PC-3 (cell line): ENCODE measurements around the gene SIRT2. TPM values are rescaled to one million over a fixed set of nuclear protein-coding genes. Genes with fewer than 3 reads are reported as not detected.
"Not testable (repeated sequence)": the region's sequence is repeated elsewhere in the genome, so short reads cannot be mapped to it uniquely, and the experiment has no call there.

Source experiments
- ATAC-seq: fragments of 200-7000 bp; cut with Tn5 transposase; 2 replicates; pipeline ENCODE4 v1.9.1; 2020; ENCODE audit warnings: mild to moderate bottlenecking, moderate library complexity
- BruUV-seq: library from RNA; stranded (reverse); fragments of 400-500 nt; replicated peaks from 2 replicates; lab custom pipeline; 2021; lab: Mats Ljungman, UMichigan
- CTCF ChIA-PET: fragments of 300-600 bp; sonication (Branson Sonifier 250); formaldehyde crosslinking; loops from one replicate; lab custom pipeline; 2022; ENCODE audit warnings: antibody characterized with exemption; lab: Charles Lee
- POLR2A ChIA-PET: fragments of 300-600 bp; sonication (Branson Sonifier 250); formaldehyde crosslinking; loops from one replicate; lab custom pipeline; 2022; ENCODE audit warnings: antibody characterized with exemption; ENCODE audit not compliant: unreplicated experiment; lab: Charles Lee
- DNase-seq: peaks from one replicate; pipeline ENCODE4 v3.0.0-alpha.2; 2015
- H2AFZ ChIP-seq: fragments of 300-600 bp; sonication (generic); 2 replicates; pipeline ENCODE4 v1.6.0; 2016; ENCODE audit warnings: antibody characterized with exemption, low read length
- H3F3A ChIP-seq: fragments of 300-600 bp; sonication (generic); one replicate; pipeline ENCODE4 v1.6.0; 2017; ENCODE audit warnings: antibody characterized with exemption, low read length, control low read depth, mild to moderate bottlenecking; ENCODE audit not compliant: unreplicated experiment
- H3K27ac ChIP-seq: fragments of 300-600 bp; sonication (generic); 2 replicates; pipeline ENCODE4 v1.5.1; 2016; ENCODE audit warnings: mild to moderate bottlenecking, low read length
- H3K27me3 ChIP-seq: fragments of 300-600 bp; sonication (generic); 2 replicates; pipeline ENCODE4 v1.6.1; 2016; ENCODE audit warnings: low read length, mixed read lengths
- H3K36me3 ChIP-seq: fragments of 300-600 bp; sonication (generic); 2 replicates; pipeline ENCODE4 v1.6.1; 2016; ENCODE audit warnings: low read depth, mixed run types, low read length, mixed read lengths
- H3K4me1 ChIP-seq: fragments of 300-600 bp; sonication (generic); 2 replicates; pipeline ENCODE4 v1.5.1; 2016; ENCODE audit warnings: low read length; ENCODE audit not compliant: insufficient read depth
- H3K4me2 ChIP-seq: fragments of 300-600 bp; sonication (generic); 2 replicates; pipeline ENCODE4 v1.6.0; 2016; ENCODE audit warnings: low read length
- H3K4me3 ChIP-seq: fragments of 300-600 bp; sonication (generic); 2 replicates; pipeline ENCODE4 v1.5.1; 2016; ENCODE audit warnings: mild to moderate bottlenecking, low read length, mixed read lengths
- H3K79me2 ChIP-seq: fragments of 300-600 bp; sonication (generic); 2 replicates; pipeline ENCODE4 v1.6.1; 2017; ENCODE audit warnings: low read length, mixed read lengths
- H3K9ac ChIP-seq: fragments of 300-600 bp; sonication (generic); 2 replicates; pipeline ENCODE4 v1.6.0; 2016; ENCODE audit warnings: mild to moderate bottlenecking, low read length
- H3K9me2 ChIP-seq: fragments of 300-600 bp; sonication (generic); replicated peaks from 2 replicates; pipeline ENCODE4 v1.6.1; 2016; ENCODE audit warnings: mixed run types, low read length, mixed read lengths
- H3K9me3 ChIP-seq: fragments of 300-600 bp; sonication (generic); 2 replicates; pipeline ENCODE4 v1.6.1; 2016; ENCODE audit warnings: low read length, mixed read lengths
- H4K20me1 ChIP-seq: fragments of 300-600 bp; sonication (generic); 2 replicates; pipeline ENCODE4 v1.6.1; 2016; ENCODE audit warnings: low read length, mixed read lengths
- EZH2 ChIP-seq: fragments of 300-600 bp; sonication (generic); IDR thresholded peaks from one replicate; pipeline ENCODE4 v1.6.1; 2017; ENCODE audit warnings: antibody characterized with exemption, mild to moderate bottlenecking, low read length; ENCODE audit not compliant: unreplicated experiment
- EZH2phosphoT487 ChIP-seq: fragments of 300-600 bp; sonication (generic); IDR thresholded peaks from 2 replicates; pipeline ENCODE4 v1.6.1; 2018; ENCODE audit warnings: mild to moderate bottlenecking, antibody characterized with exemption, low read length, borderline replicate concordance
- intact Hi-C: fragments of 100-400 bp; cut with micrococcal nuclease; formaldehyde crosslinking; loops from 2 replicates; pipeline ENCODE4 v1.9.0; 2023
- total RNA-seq: library from RNA; depleted of rRNA; stranded (reverse); fragments of >200 nt; gene quantifications from 2 replicates; pipeline ENCODE4 v1.2.3, GENCODE V29; 2014
- TF ChIP-seq, protein P1 (sequence below): fragments of 300-600 bp; sonication (generic); conservative IDR thresholded peaks from 2 replicates; pipeline ENCODE4 v1.5.1; 2017; ENCODE audit warnings: antibody characterized with exemption, low read depth, mild to moderate bottlenecking, low read length

SIRT2 gene
- total RNA-seq, 1 experiment from 2014 or later, result 37.9 TPM

DNA sequence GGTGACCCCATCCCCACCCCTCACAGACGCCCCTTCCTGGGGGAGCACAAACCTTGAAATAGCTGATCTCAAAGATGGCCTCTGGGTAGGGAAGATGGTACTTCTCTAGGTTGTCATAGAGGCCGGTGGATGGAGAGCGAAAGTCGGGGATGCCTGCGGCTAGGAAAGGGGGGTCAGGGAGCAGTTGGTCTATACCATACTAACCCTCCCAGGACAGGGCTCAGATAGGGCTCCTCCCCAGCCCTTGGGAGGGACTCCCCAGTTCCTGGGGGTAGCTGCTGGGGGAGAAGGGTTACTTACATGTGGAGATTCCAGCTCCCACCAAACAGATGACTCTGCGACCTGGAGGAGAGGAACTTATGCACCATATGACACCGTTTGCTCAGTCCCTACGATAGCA is 9.6 kb downstream of the SIRT2 start:
- Histone ChIP-seq H3K4me1 (no peaks in the 10 kb centered on the region), H3K9me3 (no peaks in the 10 kb centered on the region), H2AFZ (no peak overlapping the region), H4K20me1 (no peaks in the 10 kb centered on the region), H3K9ac (no peak overlapping the region), H3F3A (no peaks in the 10 kb centered on the region), H3K4me3 (no peak overlapping the region), H3K27me3 (no peaks in the 10 kb centered on the region), H3K36me3 (no peaks in the 10 kb centered on the region), H3K27ac (no peak overlapping the region), H3K9me2 (no peaks in the 10 kb centered on the region), H3K79me2 (no peaks in the 10 kb centered on the region), H3K4me2 (no peak overlapping the region)
- POLR2A ChIA-PET, result no interaction called here
- ATAC-seq, result no peak
- intact Hi-C loops, result no loop called here
- CTCF ChIA-PET, result no interaction called here
- BruUV-seq, result no TSS peak
- no peak for TF ChIP-seq EZH2
- TF ChIP-seq EZH2phosphoT487, result no peak
- TF ChIP-seq, protein P1, sequence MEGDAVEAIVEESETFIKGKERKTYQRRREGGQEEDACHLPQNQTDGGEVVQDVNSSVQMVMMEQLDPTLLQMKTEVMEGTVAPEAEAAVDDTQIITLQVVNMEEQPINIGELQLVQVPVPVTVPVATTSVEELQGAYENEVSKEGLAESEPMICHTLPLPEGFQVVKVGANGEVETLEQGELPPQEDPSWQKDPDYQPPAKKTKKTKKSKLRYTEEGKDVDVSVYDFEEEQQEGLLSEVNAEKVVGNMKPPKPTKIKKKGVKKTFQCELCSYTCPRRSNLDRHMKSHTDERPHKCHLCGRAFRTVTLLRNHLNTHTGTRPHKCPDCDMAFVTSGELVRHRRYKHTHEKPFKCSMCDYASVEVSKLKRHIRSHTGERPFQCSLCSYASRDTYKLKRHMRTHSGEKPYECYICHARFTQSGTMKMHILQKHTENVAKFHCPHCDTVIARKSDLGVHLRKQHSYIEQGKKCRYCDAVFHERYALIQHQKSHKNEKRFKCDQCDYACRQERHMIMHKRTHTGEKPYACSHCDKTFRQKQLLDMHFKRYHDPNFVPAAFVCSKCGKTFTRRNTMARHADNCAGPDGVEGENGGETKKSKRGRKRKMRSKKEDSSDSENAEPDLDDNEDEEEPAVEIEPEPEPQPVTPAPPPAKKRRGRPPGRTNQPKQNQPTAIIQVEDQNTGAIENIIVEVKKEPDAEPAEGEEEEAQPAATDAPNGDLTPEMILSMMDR, result no peak
- no peak for DNase-seq

DNA sequence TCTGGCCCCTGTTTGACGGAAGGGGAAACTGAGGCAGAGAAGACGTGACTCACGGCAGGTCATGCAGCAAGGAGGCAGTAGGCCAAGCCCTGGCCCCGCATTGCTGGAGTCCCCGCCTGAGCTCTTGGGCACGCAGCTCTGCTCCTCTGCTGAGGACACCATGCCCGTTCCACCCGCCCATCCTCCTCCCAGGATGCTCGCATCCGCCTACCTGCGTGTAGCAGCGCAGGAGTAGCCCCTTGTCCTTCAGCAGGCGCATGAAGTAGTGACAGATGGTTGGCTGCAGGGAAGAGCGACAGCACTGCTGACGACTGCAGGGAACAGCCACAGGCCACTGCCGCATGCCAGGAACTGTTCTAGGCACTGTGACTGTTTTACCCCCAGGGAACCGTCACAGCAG is 10.5 kb downstream of the SIRT2 start:
- H3K9me2 ChIP-seq, result no peaks in the 10 kb centered on the region
- no peak overlapping the region for H3K4me3 ChIP-seq
- no peak overlapping the region for H3K27ac ChIP-seq
- intact Hi-C loops, result no loop called here
- no peak for TF ChIP-seq EZH2
- no peak for TF ChIP-seq EZH2phosphoT487
- TF ChIP-seq, protein P1, result no peak
- H3K27me3 ChIP-seq, result no peaks in the 10 kb centered on the region
- no peak overlapping the region for H2AFZ ChIP-seq
- no peaks in the 10 kb centered on the region for H3K36me3 ChIP-seq
- no peaks in the 10 kb centered on the region for H4K20me1 ChIP-seq
- H3K4me1 ChIP-seq, result no peaks in the 10 kb centered on the region
- no peaks in the 10 kb centered on the region for H3K79me2 ChIP-seq
- H3F3A ChIP-seq, result no peaks in the 10 kb centered on the region
- ChIA-PET CTCF (no interaction called here), POLR2A (no interaction called here)
- BruUV-seq, result no TSS peak
- no peak for ATAC-seq
- no peak overlapping the region for H3K4me2 ChIP-seq
- H3K9me3 ChIP-seq, result no peaks in the 10 kb centered on the region
- H3K9ac ChIP-seq, result no peak overlapping the region
- no peak for DNase-seq

DNA sequence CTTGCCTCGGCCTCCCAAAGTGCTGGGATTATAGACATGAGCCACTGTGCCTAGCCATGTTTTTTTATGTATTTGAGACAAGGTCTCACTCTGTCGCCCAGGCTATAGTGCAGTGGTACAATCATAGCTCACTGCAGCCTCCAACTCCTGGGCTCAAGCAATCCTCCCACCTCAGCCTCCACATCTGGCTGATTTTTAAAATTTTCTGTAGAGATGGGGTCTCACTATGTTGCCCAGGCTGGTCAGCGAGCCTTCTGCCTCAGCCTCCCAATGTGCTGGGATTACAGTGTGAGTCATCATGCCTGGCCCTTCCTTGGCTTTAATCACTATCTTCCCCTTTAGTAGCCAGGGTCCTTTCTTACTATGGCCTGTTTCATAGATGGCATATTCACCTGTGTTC is 14.7 kb downstream of the SIRT2 start:
- POLR2A ChIA-PET, H4K20me1 ChIP-seq, CTCF ChIA-PET, H3K27me3 ChIP-seq, H3K9me2 ChIP-seq, H3K9ac ChIP-seq, ATAC-seq, H3K9me3 ChIP-seq, H3K36me3 ChIP-seq, intact Hi-C loops, H3K79me2 ChIP-seq, H3K4me2 ChIP-seq, H3K27ac ChIP-seq, H2AFZ ChIP-seq, H3K4me1 ChIP-seq, H3K4me3 ChIP-seq, H3F3A ChIP-seq, DNase-seq, BruUV-seq: not testable (repeated sequence)
